NCI-H2196 treated with DMSO at 0.1 percent for 48 hours (cell line): ENCODE measurements around the gene CLEC16A.

Experiments used
- DNase-seq: peaks from one replicate; lab custom pipeline; 2025; ENCODE audit not compliant: unreplicated experiment; lab: John Stamatoyannopoulos, UW

The CLEC16A gene

GRCh38 chr16:11011326-11011725 is 67.0 kb downstream of the CLEC16A start:
- DNase-seq, result no peak

- no peak for DNase-seq
Observed at GRCh38 chr16:11012841-11013240, 68.5 kb downstream of the CLEC16A start.

- DNase-seq, result no peak
Observed at GRCh38 chr16:11014136-11014535, 69.8 kb downstream of the CLEC16A start.

- DNase-seq, result no peak
Observed at GRCh38 chr16:11015076-11015475, 70.7 kb downstream of the CLEC16A start.

- DNase-seq, result no peak
Observed at GRCh38 chr16:11015607-11016006, 71.2 kb downstream of the CLEC16A start.

GRCh38 chr16:11016524-11016988 is 72.2 kb downstream of the CLEC16A start:
- DNase-seq, result no peak

- DNase-seq, result no peak
Observed at GRCh38 chr16:11016993-11017392, 72.6 kb downstream of the CLEC16A start.

GRCh38 chr16:11017499-11017898 is 73.1 kb downstream of the CLEC16A start:
- no peak for DNase-seq

GRCh38 chr16:11020388-11020787 is 76.0 kb downstream of the CLEC16A start:
- no peak for DNase-seq

GRCh38 chr16:11020792-11021551 is 76.6 kb downstream of the CLEC16A start:
- no peak for DNase-seq

GRCh38 chr16:11022002-11022401 is 77.6 kb downstream of the CLEC16A start:
- no peak for DNase-seq

GRCh38 chr16:11023262-11024039 is 79.1 kb downstream of the CLEC16A start:
- no peak for DNase-seq

GRCh38 chr16:11024333-11025053 is 80.1 kb downstream of the CLEC16A start:
- DNase-seq, result no peak

GRCh38 chr16:11025120-11025531 is 80.8 kb downstream of the CLEC16A start:
- DNase-seq, result no peak

- no peak for DNase-seq
Observed at GRCh38 chr16:11029948-11030347, 85.6 kb downstream of the CLEC16A start.

GRCh38 chr16:11030990-11031510 is 86.7 kb downstream of the CLEC16A start:
- DNase-seq, result no peak

- no peak for DNase-seq
Observed at GRCh38 chr16:11032000-11032921, 87.9 kb downstream of the CLEC16A start.

- no peak for DNase-seq
Observed at GRCh38 chr16:11032922-11033291, 88.5 kb downstream of the CLEC16A start.

- DNase-seq, result no peak
Observed at GRCh38 chr16:11033629-11034420, 89.5 kb downstream of the CLEC16A start.
